Hepatocyte (in vitro differentiated cells): ENCODE data around the gene ZNF93.

Experiments
- EZH2 ChIP-seq: fragments of 200-600 bp; sonication (generic); IDR thresholded peaks from 2 replicates; pipeline ENCODE4 v1.6.1; 2016; ENCODE audit warnings: antibody characterized with exemption, mild to moderate bottlenecking, borderline replicate concordance
- EZH2phosphoT487 ChIP-seq: fragments of 200-600 bp; sonication (generic); IDR thresholded peaks from one replicate; pipeline ENCODE4 v1.6.1; 2018; ENCODE audit warnings: antibody characterized with exemption, mild to moderate bottlenecking, low read depth, moderate library complexity; ENCODE audit not compliant: unreplicated experiment, severe bottlenecking
- TF ChIP-seq, protein P1 (sequence below): fragments of 200-600 bp; sonication (generic); IDR thresholded peaks from 2 replicates; pipeline ENCODE4 v1.5.1; 2016; ENCODE audit warnings: antibody characterized with exemption, mild to moderate bottlenecking; ENCODE audit not compliant: poor library complexity

DNA sequence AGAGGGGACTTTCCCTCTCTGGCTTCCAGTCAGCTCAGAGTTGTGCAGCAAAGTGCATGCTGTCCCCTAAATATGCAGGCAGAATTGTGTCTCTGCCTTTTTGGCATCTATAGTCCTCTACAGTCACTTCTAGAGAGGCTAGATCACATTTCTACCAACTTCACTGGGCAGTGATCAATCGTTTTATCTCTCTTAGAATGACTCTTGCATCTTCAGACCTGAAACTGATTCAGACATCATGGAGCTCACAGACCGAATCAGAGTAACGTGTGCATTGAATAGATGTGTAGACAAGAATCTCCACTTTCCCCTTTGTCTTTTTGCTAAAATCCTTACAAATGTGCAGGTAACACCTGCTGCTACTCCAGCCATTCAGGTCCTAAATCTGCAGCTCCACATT, 28.8 kb upstream of the ZNF93 start:
- TF ChIP-seq, protein P1, sequence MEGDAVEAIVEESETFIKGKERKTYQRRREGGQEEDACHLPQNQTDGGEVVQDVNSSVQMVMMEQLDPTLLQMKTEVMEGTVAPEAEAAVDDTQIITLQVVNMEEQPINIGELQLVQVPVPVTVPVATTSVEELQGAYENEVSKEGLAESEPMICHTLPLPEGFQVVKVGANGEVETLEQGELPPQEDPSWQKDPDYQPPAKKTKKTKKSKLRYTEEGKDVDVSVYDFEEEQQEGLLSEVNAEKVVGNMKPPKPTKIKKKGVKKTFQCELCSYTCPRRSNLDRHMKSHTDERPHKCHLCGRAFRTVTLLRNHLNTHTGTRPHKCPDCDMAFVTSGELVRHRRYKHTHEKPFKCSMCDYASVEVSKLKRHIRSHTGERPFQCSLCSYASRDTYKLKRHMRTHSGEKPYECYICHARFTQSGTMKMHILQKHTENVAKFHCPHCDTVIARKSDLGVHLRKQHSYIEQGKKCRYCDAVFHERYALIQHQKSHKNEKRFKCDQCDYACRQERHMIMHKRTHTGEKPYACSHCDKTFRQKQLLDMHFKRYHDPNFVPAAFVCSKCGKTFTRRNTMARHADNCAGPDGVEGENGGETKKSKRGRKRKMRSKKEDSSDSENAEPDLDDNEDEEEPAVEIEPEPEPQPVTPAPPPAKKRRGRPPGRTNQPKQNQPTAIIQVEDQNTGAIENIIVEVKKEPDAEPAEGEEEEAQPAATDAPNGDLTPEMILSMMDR: no peak
- TF ChIP-seq EZH2 (no peak), EZH2phosphoT487 (no peak)
